H1 (cell line): ENCODE measurements around the gene C21orf58. TPM values are rescaled to one million over a fixed set of nuclear protein-coding genes. Genes with fewer than 3 reads are reported as not detected.

Experiments
- CHD7 ChIP-seq: fragments of 300-600 bp; sonication (generic); IDR thresholded peaks from 2 replicates; pipeline ENCODE4 v1.7.1; 2012; ENCODE audit warnings: low read length, moderate library complexity, mild to moderate bottlenecking, inconsistent platforms; ENCODE audit not compliant: insufficient replicate concordance
- CTCF ChIP-seq, 3 experiments: IDR thresholded peaks; 1 replicate in 2 of 3; 2 replicates in 1 of 3; pipeline versions ENCODE4 v1.5.1 to v1.6.1; 2011; ENCODE audit warnings: low read length in 3 of 3, mild to moderate bottlenecking in 3 of 3, inconsistent platforms in 2 of 3, low read depth in 1 of 3, moderate library complexity in 1 of 3; ENCODE audit not compliant: insufficient read depth in 1 of 3; ENCODE audit errors: control extremely low read depth in 1 of 3
- GABPA ChIP-seq: IDR thresholded peaks from 2 replicates; pipeline ENCODE4 v1.6.1; 2011; ENCODE audit warnings: mild to moderate bottlenecking, low read length, moderate library complexity, borderline replicate concordance; ENCODE audit not compliant: insufficient read depth
- HDAC6 ChIP-seq: IDR thresholded peaks from one replicate; pipeline ENCODE4 v1.7.1; 2012; ENCODE audit warnings: low read depth, mild to moderate bottlenecking, inconsistent platforms, low read length, moderate library complexity
- RFX5 ChIP-seq: IDR thresholded peaks from 2 replicates; pipeline ENCODE4 v1.6.1; 2011; ENCODE audit warnings: low read depth, low read length, improper control_type of control experiment, borderline replicate concordance
- TAF7 ChIP-seq: optimal IDR thresholded peaks from 2 replicates; pipeline ENCODE3; 2011; ENCODE audit warnings: low read depth, mild to moderate bottlenecking, inconsistent platforms, low read length, moderate library complexity, borderline replicate concordance
- polyA plus RNA-seq, 7 experiments: library from polyadenylated mRNA; depleted of rRNA in 3 of 7; stranded (reverse) in 5 of 7; unstranded in 2 of 7; fragments of >200 nt in 5 of 7; fragments of 200-250 nt in 2 of 7; gene quantifications; 1 replicate in 5 of 7; 2 replicates in 1 of 7; 4 replicates in 1 of 7; pipeline versions ENCODE4 v1.2.1 to v1.2.3, GENCODE V29; 2011 to 2013; ENCODE audit warnings: missing spikeins in 2 of 7, mixed read lengths in 2 of 7
- total RNA-seq: library from RNA; stranded (reverse); fragmentation: NEBNext Ultra II Directional; extraction: Animal tissue kit (Norgen Biotek cat#: 25700); gene quantifications from 2 replicates; pipeline ENCODE4 v1.2.1, GENCODE V29; 2021

Gene C21orf58
- total and polyA plus RNA-seq, 2 of the 8 experiments (the other 6 are each of a cell fraction or from before 2014, with no cell fraction given): 13.8 to 26.1 TPM

- TF ChIP-seq CHD7 (no peak), TAF7 (no peak), HDAC6 (no peak), RFX5 (no peak), GABPA (peak; percentile 98), CTCF (IDR thresholded peaks at IDR 0.05; ENCODE audit: control extremely low read depth in 1 of 3, insufficient read depth in 1 of 3, low read depth in 1 of 3, low read length in 3 of 3) (peak; percentile 6 to 15 (median 13); a peak in 3 of 4 replicates)
These were observed 37.7 kb downstream of the C21orf58 start, which contains the start of gene YBEY (continued) for GRCh38 chr21:46285761-46286647.
